Neural cell (in vitro differentiated cells): Measurements from ENCODE around the gene INSR. TPM values are rescaled to one million over a fixed set of nuclear protein-coding genes. Genes with fewer than 3 reads are reported as not detected.

Source experiments
- H2AFZ ChIP-seq: fragments of 200-600, 300-800 bp; sonication (generic), shearing (Covaris generic); 2 replicates; pipeline ENCODE4 v1.6.0; 2014; ENCODE audit warnings: low read depth, mild to moderate bottlenecking, antibody characterized with exemption, low read length, moderate library complexity
- H3F3A ChIP-seq: fragments of 200-600 bp; shearing (Covaris generic); 2 replicates; pipeline ENCODE4 v1.6.1; 2016; ENCODE audit warnings: mild to moderate bottlenecking, moderate library complexity, mixed read lengths, antibody characterized with exemption, low read length; ENCODE audit not compliant: insufficient read depth, poor library complexity, severe bottlenecking
- H3K27ac ChIP-seq: fragments of 200-600, 300-800 bp; sonication (generic), shearing (Covaris generic); 2 replicates; pipeline ENCODE4 v1.5.1; 2014; ENCODE audit warnings: mild to moderate bottlenecking, low read length, moderate library complexity
- H3K27me3 ChIP-seq: fragments of 300-800, 200-600 bp; sonication (generic), shearing (Covaris generic); 2 replicates; pipeline ENCODE4 v1.6.0; 2014; ENCODE audit warnings: mild to moderate bottlenecking, low read depth, low read length, moderate library complexity; ENCODE audit not compliant: insufficient read depth
- H3K36me3 ChIP-seq: fragments of 300-800, 200-600 bp; sonication (generic), shearing (Covaris generic); 2 replicates; pipeline ENCODE4 v1.5.1; 2014; ENCODE audit warnings: mild to moderate bottlenecking, antibody characterized with exemption, low read length, moderate library complexity; ENCODE audit not compliant: insufficient read depth
- H3K4me2 ChIP-seq: fragments of 300-800, 200-600 bp; sonication (generic), shearing (Covaris generic); 2 replicates; pipeline ENCODE4 v1.6.0; 2014; ENCODE audit warnings: mild to moderate bottlenecking, low read length
- H3K4me3 ChIP-seq: fragments of 300-800, 200-600 bp; sonication (generic), shearing (Covaris generic); 2 replicates; pipeline ENCODE4 v1.5.1; 2014; ENCODE audit warnings: mild to moderate bottlenecking, low read length, moderate library complexity
- H3K79me2 ChIP-seq: fragments of 200-600 bp; shearing (Covaris generic); replicated peaks from 2 replicates; pipeline ENCODE4 v1.6.0; 2014; ENCODE audit warnings: mild to moderate bottlenecking, low read length, moderate library complexity; ENCODE audit not compliant: insufficient read depth
- H3K9ac ChIP-seq: fragments of 300-800, 200-600 bp; sonication (generic), shearing (Covaris generic); 2 replicates; pipeline ENCODE4 v1.6.1; 2016; ENCODE audit warnings: mild to moderate bottlenecking, low read length, mixed read lengths
- H3K9me2 ChIP-seq: fragments of 200-600 bp; shearing (Covaris generic); 2 replicates; pipeline ENCODE4 v1.6.1; 2016; ENCODE audit warnings: mild to moderate bottlenecking, low read length, mixed read lengths; ENCODE audit not compliant: insufficient read depth
- H3K9me3 ChIP-seq: fragments of 200-600, 300-800 bp; sonication (generic), shearing (Covaris generic); 2 replicates; pipeline ENCODE4 v1.6.1; 2016; ENCODE audit warnings: mild to moderate bottlenecking, mixed run types, low read length, moderate library complexity, mixed read lengths
- H4K20me1 ChIP-seq: fragments of 200-600 bp; shearing (Covaris generic); 2 replicates; pipeline ENCODE4 v1.6.1; 2016; ENCODE audit warnings: mild to moderate bottlenecking, mixed run types; ENCODE audit not compliant: insufficient read depth
- CTCF ChIP-seq: fragments of 450-650 bp; IDR thresholded peaks from 2 replicates; pipeline ENCODE4 v1.5.1; 2014; ENCODE audit warnings: antibody characterized with exemption, mild to moderate bottlenecking, moderate library complexity; ENCODE audit not compliant: poor library complexity, severe bottlenecking
- EP300 ChIP-seq: fragments of 450-650 bp; conservative IDR thresholded peaks from 2 replicates; pipeline ENCODE4 v1.6.1; 2014; ENCODE audit warnings: antibody characterized with exemption, mild to moderate bottlenecking, moderate library complexity; ENCODE audit not compliant: poor library complexity, severe bottlenecking
- EZH2 ChIP-seq: fragments of 200-600, 300-800 bp; shearing (Covaris generic), sonication (generic); IDR thresholded peaks from 2 replicates; pipeline ENCODE4 v1.6.1; 2014; ENCODE audit warnings: antibody characterized with exemption, low read length, borderline replicate concordance, mild to moderate bottlenecking; ENCODE audit not compliant: insufficient read depth, poor library complexity, severe bottlenecking
- MXI1 ChIP-seq: fragments of 450-650 bp; conservative IDR thresholded peaks from 2 replicates; pipeline ENCODE4 v1.6.1; 2014; ENCODE audit warnings: antibody characterized with exemption, mild to moderate bottlenecking; ENCODE audit not compliant: poor library complexity, severe bottlenecking
- POLR2AphosphoS5 ChIP-seq: IDR thresholded peaks from 2 replicates; pipeline ENCODE4 v1.6.1; 2012
- RAD21 ChIP-seq: fragments of 450-650 bp; conservative IDR thresholded peaks from 2 replicates; pipeline ENCODE4 v1.6.1; 2014; ENCODE audit warnings: antibody characterized with exemption, mild to moderate bottlenecking, moderate library complexity
- SMC3 ChIP-seq: fragments of 450-650 bp; conservative IDR thresholded peaks from 2 replicates; pipeline ENCODE4 v1.6.1; 2014; ENCODE audit warnings: antibody characterized with exemption, mild to moderate bottlenecking, moderate library complexity; ENCODE audit not compliant: poor library complexity
- TAF1 ChIP-seq: IDR thresholded peaks from 2 replicates; pipeline ENCODE4 v1.6.1; 2012; ENCODE audit warnings: low read depth
- polyA plus RNA-seq: library from polyadenylated mRNA; depleted of rRNA; stranded (reverse); fragments of >200 nt; gene quantifications from 2 replicates; pipeline ENCODE4 v1.2.3, GENCODE V29; 2014
- TF ChIP-seq, protein P1 (sequence below): IDR thresholded peaks from 2 replicates; pipeline ENCODE4 v1.6.1; 2012; ENCODE audit warnings: borderline replicate concordance

INSR gene
- polyA plus RNA-seq, 1 donor from 2014 or later: 16.0 TPM

DNA sequence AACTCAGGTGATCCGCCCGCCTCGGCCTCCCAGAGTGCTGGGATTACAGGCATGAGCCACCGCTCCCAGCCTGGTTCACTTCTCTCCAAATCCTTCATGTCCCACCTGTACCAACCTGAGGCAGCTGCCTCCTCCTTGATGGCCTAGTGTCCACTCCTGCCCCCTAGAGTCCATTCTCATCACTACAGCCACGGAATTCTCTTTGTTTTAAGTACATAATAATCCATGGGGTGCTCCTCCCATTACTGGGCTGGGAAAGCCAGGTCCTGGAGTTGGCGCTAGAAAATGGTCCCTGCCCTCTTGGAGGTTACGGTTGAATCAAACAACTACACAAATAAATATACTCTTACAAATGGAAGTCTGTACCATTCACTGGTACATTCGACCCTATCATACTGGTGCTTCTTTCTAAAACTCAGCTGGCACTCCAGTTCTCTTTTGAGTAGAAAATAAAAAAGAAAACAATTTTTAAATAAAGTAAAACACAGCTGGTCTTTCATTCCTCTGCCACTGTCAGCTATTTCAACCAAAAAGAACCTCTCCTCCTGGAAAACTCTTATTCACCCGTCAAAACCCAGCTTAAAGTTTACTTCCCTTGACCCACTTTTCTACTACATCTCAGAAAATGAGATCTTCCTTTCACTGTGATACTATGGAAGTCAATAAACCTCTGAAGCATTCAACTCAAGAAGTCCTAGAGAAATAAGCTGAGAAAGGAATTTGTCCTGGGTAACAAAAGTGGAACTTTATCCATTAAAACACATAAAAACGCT lies 32.1 kb upstream of the INSR start:
- H3K27me3 ChIP-seq: no peaks in the 10 kb centered on the region
- TF ChIP-seq EP300: no peak
- no peaks in the 10 kb centered on the region for H3K9me2 ChIP-seq
- H3K9ac ChIP-seq: no peak overlapping the region
- no peak overlapping the region for H2AFZ ChIP-seq
- no peak overlapping the region for H3K4me2 ChIP-seq
- peaks cover 4% of the 10 kb centered on the region for H3K9me3 ChIP-seq
- H3K36me3 ChIP-seq: no peaks in the 10 kb centered on the region
- H4K20me1 ChIP-seq: no peaks in the 10 kb centered on the region
- H3K79me2 ChIP-seq: no peaks in the 10 kb centered on the region
- no peak overlapping the region for H3K27ac ChIP-seq
- no peaks in the 10 kb centered on the region for H3F3A ChIP-seq
- H3K4me3 ChIP-seq: no peak overlapping the region

DNA sequence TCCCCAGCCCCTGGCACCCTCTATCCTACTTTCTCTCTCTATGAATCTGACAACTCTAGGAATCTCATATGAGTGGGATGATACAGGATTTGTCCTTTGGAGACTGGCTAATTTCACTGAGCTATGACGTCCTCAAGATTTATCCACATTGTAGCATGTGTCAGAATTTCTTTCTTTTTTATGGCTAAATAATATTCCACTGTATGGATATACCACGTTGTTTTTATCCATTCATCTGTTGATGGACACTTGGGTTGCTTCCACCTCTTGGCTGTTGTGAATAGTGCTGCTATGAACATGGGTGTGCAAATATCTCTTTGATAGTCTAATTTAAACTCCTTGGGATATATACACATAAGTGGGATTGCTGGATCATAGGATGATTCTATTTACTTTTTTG lies 24.0 kb upstream of the INSR start:
- Histone ChIP-seq H3K9me2 (no peaks in the 10 kb centered on the region), H3K27ac (no peak overlapping the region), H3K9ac (no peak overlapping the region), H3K4me2 (no peak overlapping the region), H3K79me2 (no peaks in the 10 kb centered on the region), H3F3A (no peaks in the 10 kb centered on the region), H2AFZ (no peak overlapping the region), H3K27me3 (no peaks in the 10 kb centered on the region), H3K4me3 (no peak overlapping the region), H3K9me3 (no peaks in the 10 kb centered on the region), H4K20me1 (no peaks in the 10 kb centered on the region), H3K36me3 (no peaks in the 10 kb centered on the region)
- TF ChIP-seq TAF1: no peak
- no peak for TF ChIP-seq SMC3
- no peak for TF ChIP-seq MXI1

- H3K27ac ChIP-seq: no peak overlapping the region
- no peaks in the 10 kb centered on the region for H3K9me3 ChIP-seq
- H3K4me3 ChIP-seq: no peak overlapping the region
- no peaks in the 10 kb centered on the region for H3K79me2 ChIP-seq
- H3K27me3 ChIP-seq: no peaks in the 10 kb centered on the region
- H2AFZ ChIP-seq: no peak overlapping the region
- TF ChIP-seq RAD21: no peak
- TF ChIP-seq, protein P1, sequence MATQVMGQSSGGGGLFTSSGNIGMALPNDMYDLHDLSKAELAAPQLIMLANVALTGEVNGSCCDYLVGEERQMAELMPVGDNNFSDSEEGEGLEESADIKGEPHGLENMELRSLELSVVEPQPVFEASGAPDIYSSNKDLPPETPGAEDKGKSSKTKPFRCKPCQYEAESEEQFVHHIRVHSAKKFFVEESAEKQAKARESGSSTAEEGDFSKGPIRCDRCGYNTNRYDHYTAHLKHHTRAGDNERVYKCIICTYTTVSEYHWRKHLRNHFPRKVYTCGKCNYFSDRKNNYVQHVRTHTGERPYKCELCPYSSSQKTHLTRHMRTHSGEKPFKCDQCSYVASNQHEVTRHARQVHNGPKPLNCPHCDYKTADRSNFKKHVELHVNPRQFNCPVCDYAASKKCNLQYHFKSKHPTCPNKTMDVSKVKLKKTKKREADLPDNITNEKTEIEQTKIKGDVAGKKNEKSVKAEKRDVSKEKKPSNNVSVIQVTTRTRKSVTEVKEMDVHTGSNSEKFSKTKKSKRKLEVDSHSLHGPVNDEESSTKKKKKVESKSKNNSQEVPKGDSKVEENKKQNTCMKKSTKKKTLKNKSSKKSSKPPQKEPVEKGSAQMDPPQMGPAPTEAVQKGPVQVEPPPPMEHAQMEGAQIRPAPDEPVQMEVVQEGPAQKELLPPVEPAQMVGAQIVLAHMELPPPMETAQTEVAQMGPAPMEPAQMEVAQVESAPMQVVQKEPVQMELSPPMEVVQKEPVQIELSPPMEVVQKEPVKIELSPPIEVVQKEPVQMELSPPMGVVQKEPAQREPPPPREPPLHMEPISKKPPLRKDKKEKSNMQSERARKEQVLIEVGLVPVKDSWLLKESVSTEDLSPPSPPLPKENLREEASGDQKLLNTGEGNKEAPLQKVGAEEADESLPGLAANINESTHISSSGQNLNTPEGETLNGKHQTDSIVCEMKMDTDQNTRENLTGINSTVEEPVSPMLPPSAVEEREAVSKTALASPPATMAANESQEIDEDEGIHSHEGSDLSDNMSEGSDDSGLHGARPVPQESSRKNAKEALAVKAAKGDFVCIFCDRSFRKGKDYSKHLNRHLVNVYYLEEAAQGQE: no peak
- no peak for TF ChIP-seq POLR2AphosphoS5
- no peak for TF ChIP-seq EP300
- no peak for TF ChIP-seq MXI1
- no peak for TF ChIP-seq TAF1
- TF ChIP-seq CTCF: no peak
- TF ChIP-seq SMC3: no peak
- TF ChIP-seq EZH2: no peak
- no peaks in the 10 kb centered on the region for H4K20me1 ChIP-seq
- H3K36me3 ChIP-seq: no peaks in the 10 kb centered on the region
- no peak overlapping the region for H3K4me2 ChIP-seq
- no peaks in the 10 kb centered on the region for H3K9me2 ChIP-seq
- no peaks in the 10 kb centered on the region for H3F3A ChIP-seq
- H3K9ac ChIP-seq: no peak overlapping the region
Observed at GRCh38 chr19:7312816-7313215, 18.6 kb upstream of the INSR start.
